NT2/D1 (cell line): ENCODE data around the gene RHOBTB1.

ENCODE experiments used
- DNase-seq: peaks from one replicate; pipeline ENCODE4 v3.0.0-alpha.2; 2011; ENCODE audit warnings: low read depth, low spot score
- H3K27me3 ChIP-seq: 2 replicates; pipeline ENCODE4 v1.6.0; 2011; ENCODE audit warnings: mild to moderate bottlenecking; ENCODE audit not compliant: insufficient read length, insufficient read depth
- H3K36me3 ChIP-seq: 2 replicates; pipeline ENCODE4 v1.6.1; 2011; ENCODE audit warnings: mild to moderate bottlenecking, low read length, mixed read lengths; ENCODE audit not compliant: insufficient read depth, insufficient read length
- H3K4me1 ChIP-seq: 2 replicates; pipeline ENCODE4 v1.5.1; 2011; ENCODE audit not compliant: insufficient read depth, insufficient read length
- H3K4me3 ChIP-seq: 2 replicates; pipeline ENCODE4 v1.5.1; 2011; ENCODE audit warnings: low read depth; ENCODE audit not compliant: insufficient read length
- H3K9ac ChIP-seq: 2 replicates; pipeline ENCODE4 v1.6.0; 2011; ENCODE audit warnings: low read depth; ENCODE audit not compliant: insufficient read length
- H3K9me3 ChIP-seq: 2 replicates; pipeline ENCODE4 v1.5.1; 2011; ENCODE audit warnings: mild to moderate bottlenecking, low read length; ENCODE audit not compliant: insufficient read depth
- SUZ12 ChIP-seq: IDR thresholded peaks from 2 replicates; pipeline ENCODE4 v1.6.1; 2011; ENCODE audit not compliant: insufficient read length, insufficient read depth; ENCODE audit errors: extremely low read depth
- YY1 ChIP-seq: IDR thresholded peaks from 2 replicates; pipeline ENCODE4 v1.6.1; 2011; ENCODE audit not compliant: insufficient read length, insufficient read depth
- ZNF274 ChIP-seq: IDR thresholded peaks from 2 replicates; pipeline ENCODE4 v1.6.1; 2011; ENCODE audit warnings: mild to moderate bottlenecking, low read depth, low read length

RHOBTB1 gene

DNA sequence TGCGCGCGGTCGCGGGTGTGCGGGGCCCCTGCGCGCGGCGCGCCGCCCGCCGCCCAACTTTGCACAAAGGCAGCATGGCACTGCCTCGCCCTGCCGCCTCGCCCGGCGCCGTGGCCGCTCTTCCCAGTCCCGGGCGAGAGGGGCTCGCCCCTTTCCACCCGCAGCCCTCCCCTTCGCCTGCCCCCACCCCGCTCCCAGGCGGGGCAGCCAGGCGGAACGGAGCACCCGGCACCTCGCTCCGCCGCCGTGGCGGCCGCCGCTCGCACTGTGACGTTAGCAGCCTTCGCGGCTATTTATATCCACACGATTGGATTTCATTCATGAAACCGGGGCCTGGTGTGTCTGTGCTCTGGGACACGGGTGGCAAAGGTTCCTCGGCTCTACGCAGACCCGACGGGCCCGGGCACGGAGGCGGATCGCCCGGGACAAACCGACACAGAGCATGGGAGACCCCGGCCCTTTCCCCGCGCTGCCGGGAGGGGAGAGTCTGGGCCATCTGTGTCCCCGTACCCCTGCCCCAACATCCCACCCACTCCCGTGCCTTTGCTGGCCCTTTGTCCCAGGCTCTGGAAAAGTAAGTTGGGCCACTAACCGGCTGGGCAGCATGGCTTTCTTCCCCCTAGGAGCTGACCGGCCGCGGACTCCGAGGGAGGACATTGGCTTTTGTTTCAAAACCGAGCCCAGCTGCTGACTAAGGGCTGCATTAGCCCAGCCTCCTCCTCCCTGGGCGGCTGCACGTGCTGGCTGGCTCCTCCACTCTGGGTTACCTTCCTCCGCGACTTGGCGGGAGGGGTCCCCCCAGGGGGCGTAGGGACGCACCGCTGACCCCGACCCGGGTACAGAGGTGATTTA, at the start of gene RHOBTB1:
TSS of gene RHOBTB1 (minus strand) at position 128 of the 852 bp plus-strand sequence. CDS start 32,643 bp downstream, outside the sequence.
- Histone ChIP-seq H3K27me3 (peaks cover 9% of the 10 kb centered on the region), H3K36me3 (no peaks in the 10 kb centered on the region), H3K9me3 (no peaks in the 10 kb centered on the region), H3K4me3 (peak within 1 kb of the TSS; percentile 70), H3K9ac (peak within 1 kb of the TSS; percentile 79), H3K4me1 (no peaks in the 10 kb centered on the region)
- no peak for TF ChIP-seq ZNF274
- no peak for TF ChIP-seq YY1
- no peak for TF ChIP-seq SUZ12
- DNase-seq = peak; percentile 18

GRCh38 chr10:60992636-60993035, 48.7 kb upstream of the RHOBTB1 start:
- H3K36me3 ChIP-seq = no peaks in the 10 kb centered on the region
- H3K27me3 ChIP-seq = no peaks in the 10 kb centered on the region
- no peaks in the 10 kb centered on the region for H3K4me1 ChIP-seq
- H3K9me3 ChIP-seq = no peaks in the 10 kb centered on the region
- no peak for TF ChIP-seq ZNF274
- no peak for TF ChIP-seq SUZ12
- TF ChIP-seq YY1 = no peak
- no peak overlapping the region for H3K4me3 ChIP-seq
- H3K9ac ChIP-seq = no peak overlapping the region
- DNase-seq = no peak

DNA sequence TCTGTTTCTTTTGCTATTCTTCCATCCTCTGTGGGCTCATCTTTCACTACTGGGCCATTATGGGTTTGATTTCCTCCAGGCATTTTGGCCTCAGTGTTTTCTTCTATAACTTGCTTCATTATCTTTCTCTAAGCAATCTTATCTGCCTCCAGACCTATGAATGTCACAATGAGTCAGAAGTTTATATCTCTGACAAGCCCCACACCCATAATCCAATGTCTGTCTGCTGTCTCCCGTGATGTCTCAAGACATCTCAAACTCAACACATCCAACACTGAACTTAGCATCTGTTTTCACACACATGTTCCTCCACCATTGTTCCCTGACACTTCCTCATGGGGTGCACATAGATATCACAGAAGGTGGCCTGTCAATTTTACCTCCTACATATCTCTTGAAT, 46.7 kb upstream of the RHOBTB1 start:
- H3K36me3 ChIP-seq = no peaks in the 10 kb centered on the region
- no peaks in the 10 kb centered on the region for H3K27me3 ChIP-seq
- no peak for TF ChIP-seq SUZ12
- H3K9ac ChIP-seq = no peak overlapping the region
- no peaks in the 10 kb centered on the region for H3K4me1 ChIP-seq
- no peaks in the 10 kb centered on the region for H3K9me3 ChIP-seq
- DNase-seq = no peak
- H3K4me3 ChIP-seq = no peak overlapping the region

DNA sequence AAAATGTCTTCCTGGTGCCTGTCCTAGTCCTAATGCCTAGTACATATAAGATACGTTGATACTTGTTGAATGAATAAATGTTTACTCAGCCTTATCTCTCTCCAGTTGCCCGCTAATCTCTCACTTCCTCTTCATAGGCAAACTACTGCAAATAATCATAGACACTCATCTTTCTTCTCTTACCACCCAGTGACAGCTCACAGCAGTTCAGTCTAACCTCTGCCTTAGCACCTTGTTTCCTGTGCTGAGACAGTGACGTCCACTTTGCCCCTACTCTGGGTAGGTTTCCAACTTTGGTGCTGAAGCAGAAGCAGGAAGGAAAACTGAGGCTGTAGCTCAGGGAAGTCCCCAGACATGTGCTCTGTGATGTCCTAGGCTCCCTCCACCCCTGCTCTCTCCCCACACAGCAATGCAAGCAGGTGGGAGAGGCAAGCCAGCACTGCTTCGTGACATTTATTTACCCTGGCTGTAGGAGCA, 45.5 kb upstream of the RHOBTB1 start:
- H3K9me3 ChIP-seq = no peaks in the 10 kb centered on the region
- no peak for TF ChIP-seq ZNF274
- TF ChIP-seq SUZ12 = no peak
- no peak for TF ChIP-seq YY1
- no peak overlapping the region for H3K4me3 ChIP-seq
- no peaks in the 10 kb centered on the region for H3K36me3 ChIP-seq
- H3K9ac ChIP-seq = no peak overlapping the region
- no peaks in the 10 kb centered on the region for H3K27me3 ChIP-seq
- no peaks in the 10 kb centered on the region for H3K4me1 ChIP-seq
- no peak for DNase-seq

DNA sequence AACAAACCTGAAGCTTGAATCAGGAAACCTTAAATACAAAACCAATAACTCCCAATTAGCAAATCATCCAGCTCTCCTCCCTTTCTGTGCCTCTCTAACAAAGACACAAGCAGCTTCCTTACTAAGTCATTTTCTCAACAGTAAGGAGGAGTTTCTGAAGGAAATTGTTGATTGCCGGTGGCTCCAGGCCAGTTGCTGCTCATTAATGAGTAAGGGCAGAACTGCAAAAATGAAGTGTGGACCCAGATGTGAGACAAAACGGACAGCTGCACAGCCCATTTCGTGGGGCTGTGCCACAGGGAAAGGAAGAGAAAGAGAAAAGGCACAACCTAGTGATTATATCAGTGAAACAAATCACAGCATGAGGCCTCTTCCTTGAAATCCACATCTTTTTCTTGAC, 42.8 kb upstream of the RHOBTB1 start:
- H3K36me3 ChIP-seq = no peaks in the 10 kb centered on the region
- DNase-seq = no peak
- H3K4me1 ChIP-seq = no peaks in the 10 kb centered on the region
- no peak overlapping the region for H3K4me3 ChIP-seq
- H3K27me3 ChIP-seq = no peaks in the 10 kb centered on the region
- TF ChIP-seq YY1 (no peak), SUZ12 (no peak), ZNF274 (no peak)
- H3K9ac ChIP-seq = no peak overlapping the region
- no peaks in the 10 kb centered on the region for H3K9me3 ChIP-seq

GRCh38 chr10:60985951-60986350, 42.0 kb upstream of the RHOBTB1 start:
- Histone ChIP-seq H3K36me3 (no peaks in the 10 kb centered on the region), H3K9ac (no peak overlapping the region), H3K4me3 (no peak overlapping the region), H3K4me1 (no peaks in the 10 kb centered on the region), H3K27me3 (no peaks in the 10 kb centered on the region), H3K9me3 (no peaks in the 10 kb centered on the region)
- TF ChIP-seq YY1 (no peak), SUZ12 (no peak), ZNF274 (no peak)
- no peak for DNase-seq

- TF ChIP-seq ZNF274 (no peak), SUZ12 (no peak), YY1 (no peak)
These were observed 37.0 kb upstream of the RHOBTB1 start for GRCh38 chr10:60980997-60981396.

DNA sequence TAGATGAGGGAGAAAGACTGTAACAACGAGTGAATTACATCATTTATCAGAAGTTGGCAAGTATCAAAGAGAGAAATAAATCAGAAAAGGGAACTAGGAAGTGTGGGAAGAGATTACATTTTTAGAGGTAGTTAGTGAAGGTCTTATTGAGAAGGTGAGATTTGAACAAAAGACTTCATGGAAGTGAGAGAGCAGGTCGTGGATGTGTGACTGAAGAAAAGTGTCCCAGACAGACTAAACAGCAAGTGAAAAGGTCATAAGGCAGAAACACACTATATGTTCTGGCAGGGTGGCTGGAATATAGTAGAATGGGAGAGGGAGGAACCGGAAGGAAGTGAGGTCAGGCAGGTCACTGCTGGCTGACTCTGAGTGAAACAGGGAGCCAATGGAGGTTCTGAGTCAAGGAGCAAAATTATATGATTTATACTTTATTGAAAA, 35.7 kb upstream of the RHOBTB1 start:
- H3K4me1 ChIP-seq = no peaks in the 10 kb centered on the region
- no peaks in the 10 kb centered on the region for H3K36me3 ChIP-seq
- H3K9me3 ChIP-seq = no peaks in the 10 kb centered on the region
- no peak overlapping the region for H3K4me3 ChIP-seq
- no peaks in the 10 kb centered on the region for H3K27me3 ChIP-seq
- no peak overlapping the region for H3K9ac ChIP-seq
- no peak for DNase-seq
- TF ChIP-seq SUZ12 = no peak
- TF ChIP-seq YY1 = no peak

More at GRCh38 chr10:60980997-60981396, 37.0 kb upstream of the RHOBTB1 start:
- no peaks in the 10 kb centered on the region for H3K36me3 ChIP-seq
- no peaks in the 10 kb centered on the region for H3K9me3 ChIP-seq
- no peaks in the 10 kb centered on the region for H3K27me3 ChIP-seq
- H3K4me1 ChIP-seq = no peaks in the 10 kb centered on the region
- no peak overlapping the region for H3K9ac ChIP-seq
- H3K4me3 ChIP-seq = no peak overlapping the region
- no peak for DNase-seq
